GM18861 (cell line): ENCODE results near the gene DBF4.

Experiments used
- ATAC-seq: cut with Tn5 transposase; IDR thresholded peaks from one replicate; pipeline ENCODE4 v1.9.1; 2021; ENCODE audit not compliant: unreplicated experiment

DBF4 gene

DNA sequence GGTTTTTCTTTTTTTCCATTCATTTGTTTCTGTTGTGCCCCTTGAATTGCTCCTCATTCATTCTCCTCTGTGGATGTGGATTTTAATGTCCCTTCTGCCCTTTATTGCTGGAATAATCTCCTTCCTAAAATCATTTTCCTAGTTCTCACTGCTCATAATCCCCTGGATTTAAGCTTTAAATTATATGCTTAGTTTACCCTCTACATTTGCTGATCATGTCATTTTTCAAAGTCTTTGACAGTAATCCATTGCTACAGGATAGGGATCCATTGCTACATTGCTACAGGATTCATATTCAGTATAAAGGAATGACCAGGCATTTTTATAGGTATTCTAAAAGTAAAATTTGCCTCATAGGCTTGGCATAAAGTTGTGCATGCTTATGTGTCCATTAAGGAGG lies 72.1 kb downstream of the DBF4 start:
- ATAC-seq: no peak
